Endometrial microvascular endothelial cells (primary cell): ENCODE results near the gene LAMA4. TPM values are rescaled to one million over a fixed set of nuclear protein-coding genes. Genes with fewer than 3 reads are reported as not detected.

Experiments used
- in situ Hi-C: cut with HindIII; loops from 2 replicates; pipeline ENCODE4 v1.10.0; 2017; ENCODE audit warnings: low sequenced_read_pairs, low pct_unique_long_range_greater_than_20kb; ENCODE audit errors: inconsistent ontology term
- total RNA-seq: library from RNA; depleted of rRNA; stranded (reverse); fragments of >200 nt; gene quantifications from one replicate; pipeline ENCODE4 v1.2.3, GENCODE V29; 2015; ENCODE audit errors: inconsistent ontology term

The LAMA4 gene
- total RNA-seq, 1 donor from 2014 or later: 221 TPM

DNA sequence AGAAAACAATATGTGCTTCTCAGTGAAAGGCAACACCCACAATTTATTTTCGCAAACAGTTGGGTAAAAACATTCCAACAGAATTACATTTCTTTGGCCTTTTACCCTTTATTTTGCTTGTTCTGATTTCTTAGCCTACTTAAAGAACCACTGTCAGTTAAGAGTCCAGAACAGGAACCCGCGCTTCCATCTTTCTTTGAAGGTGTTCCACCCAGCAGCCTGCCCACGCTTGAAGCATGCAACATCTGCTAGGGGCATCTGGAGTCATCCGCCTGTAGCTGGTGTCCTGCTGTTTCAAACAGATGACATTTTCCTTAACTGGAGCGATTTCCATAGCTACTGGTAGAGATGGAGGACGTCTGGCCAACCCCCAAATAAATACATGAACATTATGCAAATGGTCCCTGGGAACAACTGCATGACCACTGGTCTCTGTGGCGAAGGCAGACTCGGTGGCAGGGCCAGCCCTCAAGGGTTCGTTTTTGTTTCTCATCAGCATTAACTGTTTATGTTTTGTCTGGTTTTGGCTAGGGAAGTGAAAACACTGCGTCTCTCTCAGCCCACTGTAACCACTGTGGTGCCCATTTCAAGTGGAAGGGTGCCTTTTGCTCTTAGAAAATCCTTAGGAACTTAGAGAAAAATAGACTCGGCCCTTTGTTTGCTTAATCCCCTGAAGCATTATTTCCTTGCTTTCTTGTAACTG, 51.6 kb downstream of the LAMA4 start:
- in situ Hi-C loops: loop anchor here (5.0 kb wide), 1 partner anchor 55 kb away; no protein-coding TSS in a partner anchor

DNA sequence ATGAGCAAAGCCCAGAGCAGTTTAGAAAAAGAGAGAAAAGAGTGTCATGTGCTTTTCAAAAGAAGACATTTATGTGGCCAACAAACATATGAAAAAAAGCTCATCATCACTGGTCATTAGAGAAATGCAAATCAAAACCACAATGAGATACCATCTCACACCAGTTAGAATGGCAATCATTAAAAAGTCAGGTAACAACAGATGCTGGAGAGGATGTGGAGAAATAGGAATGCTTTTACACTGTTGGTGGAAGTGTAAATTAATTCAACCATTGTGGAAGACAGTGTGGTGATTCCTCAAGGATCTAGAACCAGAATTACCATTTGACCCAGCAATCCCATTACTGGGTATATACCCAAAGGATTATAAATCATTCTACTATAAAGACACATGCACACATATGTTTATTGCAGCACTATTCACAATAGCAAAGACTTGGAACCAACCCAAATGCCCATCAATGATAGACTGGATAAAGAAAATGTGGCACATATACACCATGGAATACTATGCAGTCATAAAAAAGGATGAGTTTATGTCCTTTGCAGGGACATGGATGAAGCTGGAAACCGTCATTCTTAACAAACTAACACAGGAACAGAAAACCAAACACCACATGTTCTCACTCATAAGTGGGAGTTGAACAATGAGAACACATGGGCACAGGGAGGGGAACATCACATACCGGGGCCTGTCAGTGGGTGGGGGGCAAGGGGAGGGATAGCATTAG, 54.0 kb downstream of the LAMA4 start:
- in situ Hi-C loops: loop anchor here (5.0 kb wide), 1 partner anchor 57 kb away; no protein-coding TSS in a partner anchor

GRCh38 chr6:112199001-112199403, 55.4 kb downstream of the LAMA4 start:
- in situ Hi-C loops: no loop called here

DNA sequence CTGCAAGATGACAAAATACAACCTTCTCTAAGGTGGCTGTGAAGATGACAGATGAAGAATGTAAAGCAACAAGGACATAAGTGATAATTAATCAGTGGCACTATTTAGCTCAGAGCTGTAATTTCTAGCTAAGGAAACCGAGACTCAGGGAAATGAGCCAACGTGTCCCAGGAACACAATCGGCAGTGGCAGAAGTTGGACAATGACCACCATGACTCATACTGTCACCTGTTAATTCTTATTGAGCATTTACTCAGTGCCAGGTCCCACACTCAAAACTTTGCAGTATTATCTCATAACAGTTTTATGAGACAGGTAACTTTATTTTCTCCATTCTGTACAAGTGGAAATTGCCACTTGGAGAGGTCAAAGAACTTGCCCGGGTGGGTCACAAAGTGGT, 55.8 kb downstream of the LAMA4 start:
- in situ Hi-C loops: no loop called here

DNA sequence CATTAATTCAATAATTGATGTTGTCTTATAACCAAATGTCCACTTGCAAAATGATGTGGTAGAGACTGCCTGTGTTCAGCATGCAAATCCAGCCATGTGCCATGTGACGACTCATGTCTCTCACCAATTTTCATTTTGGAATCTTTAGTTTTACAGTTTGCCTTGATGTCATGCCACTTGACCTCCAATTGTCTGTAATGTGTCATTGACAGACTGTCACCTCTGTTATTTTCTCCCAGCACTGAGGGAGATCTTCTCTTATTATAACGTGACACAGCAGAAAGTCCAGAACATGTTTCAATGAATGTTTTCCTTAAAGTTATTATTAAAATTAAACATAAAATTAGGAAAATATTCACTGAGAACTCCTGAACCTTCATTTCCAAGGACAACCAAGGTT, 56.7 kb downstream of the LAMA4 start:
- in situ Hi-C loops: no loop called here

DNA sequence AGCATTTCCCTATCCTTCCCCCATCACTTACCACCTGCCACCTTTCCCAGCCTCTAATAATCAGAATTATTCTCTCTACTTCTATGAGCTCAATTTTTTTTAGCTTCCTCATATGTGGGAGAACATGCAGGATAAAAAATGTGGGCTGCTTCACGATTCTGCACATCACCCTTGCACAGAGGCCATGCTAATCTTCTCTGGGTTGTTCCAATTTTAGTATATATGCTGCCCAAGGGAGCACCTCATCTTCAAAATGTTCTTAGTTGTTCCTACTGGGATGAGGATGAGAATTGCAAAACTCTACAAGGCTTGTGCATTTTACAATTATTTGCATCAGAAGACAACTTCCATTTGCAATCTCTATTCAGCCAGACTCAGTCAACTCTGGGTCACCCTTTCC, 58.1 kb downstream of the LAMA4 start:
- in situ Hi-C loops: no loop called here

DNA sequence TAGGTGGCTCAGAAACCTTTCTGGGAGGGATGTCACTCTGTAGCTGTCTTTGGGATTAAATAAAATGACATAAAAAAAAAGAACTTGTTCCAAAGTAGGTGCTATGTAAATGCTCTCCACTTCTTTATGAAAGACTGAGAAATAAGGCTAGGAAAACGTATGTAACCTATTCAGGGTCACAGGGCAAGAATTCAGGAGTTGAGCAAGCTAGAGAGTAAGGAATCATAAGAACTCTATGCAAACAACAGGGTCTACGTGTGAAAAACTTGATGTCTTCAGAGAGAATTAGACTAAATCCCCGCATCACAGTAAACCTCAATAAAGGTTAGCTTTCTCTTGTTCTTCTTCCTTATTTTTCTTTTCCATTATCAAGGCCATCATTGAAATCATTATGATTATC, 59.2 kb downstream of the LAMA4 start:
- in situ Hi-C loops: no loop called here

- in situ Hi-C loops: no loop called here
These were observed 59.9 kb downstream of the LAMA4 start for GRCh38 chr6:112194511-112194910.

DNA sequence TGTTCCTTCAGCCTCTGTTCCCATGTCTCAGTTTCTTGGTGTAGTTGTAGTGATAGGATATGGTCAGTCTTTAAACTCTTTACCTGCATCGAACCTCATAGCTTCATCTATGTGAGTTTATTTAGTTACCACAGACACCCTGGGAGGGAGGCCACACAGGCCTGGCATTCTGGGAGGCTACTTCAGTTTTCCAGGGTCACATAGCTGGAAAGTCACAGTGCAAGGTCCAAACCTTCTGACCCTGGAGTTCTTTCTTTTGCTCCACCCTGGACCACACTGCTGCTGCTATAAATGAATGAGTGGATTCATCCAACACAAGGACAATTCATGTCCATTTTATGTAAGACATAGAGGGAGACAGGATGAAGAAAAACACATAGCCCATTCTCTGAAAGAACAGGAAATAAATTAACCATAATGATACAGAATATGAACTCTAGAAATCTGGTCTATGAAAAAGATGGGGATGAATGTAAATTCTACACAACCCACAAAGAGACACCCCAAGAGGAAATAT, 60.8 kb downstream of the LAMA4 start:
- in situ Hi-C loops: no loop called here

GRCh38 chr6:112193117-112193516, 61.2 kb downstream of the LAMA4 start:
- in situ Hi-C loops: no loop called here

DNA sequence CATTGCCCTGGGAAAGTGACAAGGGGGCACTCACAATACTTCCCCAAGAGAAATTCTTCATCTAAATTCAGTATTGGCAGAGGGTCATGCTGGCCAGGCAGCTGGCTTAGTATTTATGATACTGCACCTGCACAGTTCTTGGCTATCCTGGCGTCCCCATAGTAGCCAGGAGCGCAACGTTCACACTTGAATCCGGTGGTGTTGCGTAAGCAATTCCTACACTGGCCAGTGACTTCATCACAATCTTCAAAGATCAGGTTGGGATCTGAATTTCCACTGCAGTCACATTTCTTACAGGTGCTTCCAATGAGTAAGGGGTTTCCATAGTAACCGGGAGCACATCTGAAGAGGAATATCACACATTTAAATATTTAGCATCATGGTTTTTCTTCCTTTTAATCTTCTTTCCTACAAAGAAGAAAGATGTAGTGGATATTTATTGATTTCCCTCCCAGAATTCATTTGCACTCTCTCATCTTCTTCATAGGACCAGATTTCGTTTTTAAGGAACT, 62.8 kb downstream of the LAMA4 start:
- in situ Hi-C loops: no loop called here

- in situ Hi-C loops: no loop called here
These were observed 64.2 kb downstream of the LAMA4 start for GRCh38 chr6:112190164-112190563.

DNA sequence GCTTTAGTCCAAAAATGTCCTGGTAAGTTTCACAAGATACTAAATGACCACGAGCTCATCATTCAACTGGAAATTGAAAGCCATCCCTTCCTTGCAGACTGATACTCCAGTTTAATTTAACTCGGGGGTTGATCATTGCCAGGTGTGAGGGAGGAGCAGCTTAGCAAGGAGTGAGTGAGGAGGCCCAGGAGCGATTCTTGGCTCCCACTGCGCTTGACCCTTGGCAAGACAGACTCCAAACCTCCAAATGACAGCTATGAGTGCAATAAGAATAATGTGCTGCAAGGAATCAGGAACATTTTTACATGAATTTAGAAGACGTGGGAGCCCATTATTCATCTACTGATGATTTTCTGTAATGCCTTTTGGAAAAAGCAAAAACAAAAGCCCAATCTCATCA, 64.9 kb downstream of the LAMA4 start:
- in situ Hi-C loops: no loop called here

DNA sequence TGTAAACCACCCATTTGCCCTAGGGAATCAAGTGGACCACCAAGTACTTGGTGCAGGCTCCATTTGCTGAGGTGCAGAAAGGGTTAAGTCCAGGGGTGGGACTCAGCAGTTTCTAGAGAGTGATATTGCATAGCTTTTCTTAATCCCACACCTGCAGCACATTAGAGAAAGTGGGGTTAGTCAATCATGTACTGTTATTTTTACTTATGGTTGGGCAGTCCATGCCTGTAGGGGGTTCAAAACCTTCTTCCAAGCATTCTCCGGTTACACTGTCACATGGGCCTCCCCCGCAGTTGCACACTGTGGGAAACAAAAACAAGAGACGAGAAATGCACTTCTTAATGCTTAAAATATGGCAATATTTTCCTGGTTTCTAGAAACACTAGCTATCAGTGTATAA, 65.5 kb downstream of the LAMA4 start:
- in situ Hi-C loops: no loop called here

DNA sequence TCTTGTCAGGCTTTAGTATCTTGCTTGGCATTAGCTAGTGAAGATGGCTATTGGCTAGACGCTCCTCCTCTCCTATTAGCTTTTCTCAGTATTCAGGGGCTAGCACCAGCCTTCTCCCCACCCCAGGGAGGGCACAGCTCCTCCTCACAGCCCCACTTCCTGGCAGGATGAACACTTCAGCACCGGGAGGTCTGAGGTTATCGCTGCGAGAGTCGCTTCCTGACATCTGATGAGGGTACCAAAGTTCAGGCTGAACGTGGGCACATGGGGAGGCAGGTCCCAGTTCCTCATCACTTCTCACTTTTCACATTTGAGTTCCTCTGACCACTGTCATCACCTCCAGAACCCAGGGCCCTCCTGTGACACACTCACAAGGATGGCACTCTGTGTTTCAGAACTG, 66.6 kb downstream of the LAMA4 start:
- in situ Hi-C loops: no loop called here

DNA sequence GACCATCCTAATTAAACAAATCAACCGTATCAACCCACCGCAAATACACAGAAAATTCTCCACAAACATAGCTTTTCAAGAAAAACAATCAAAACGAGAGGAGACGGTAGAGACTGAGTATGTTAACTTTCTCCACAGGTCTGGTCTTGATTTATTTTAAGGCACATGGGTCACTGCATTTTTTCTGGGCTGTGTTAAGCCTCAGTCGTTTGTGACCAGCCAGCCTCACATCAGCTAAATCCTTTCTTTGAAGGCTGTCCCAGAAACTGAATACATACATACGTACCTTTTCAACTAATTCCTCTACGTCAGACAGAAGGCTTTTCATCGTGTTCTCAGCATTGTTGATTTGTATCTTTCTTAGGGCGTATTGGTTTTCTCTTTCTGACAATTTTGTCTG, 69.4 kb downstream of the LAMA4 start:
- in situ Hi-C loops: no loop called here

DNA sequence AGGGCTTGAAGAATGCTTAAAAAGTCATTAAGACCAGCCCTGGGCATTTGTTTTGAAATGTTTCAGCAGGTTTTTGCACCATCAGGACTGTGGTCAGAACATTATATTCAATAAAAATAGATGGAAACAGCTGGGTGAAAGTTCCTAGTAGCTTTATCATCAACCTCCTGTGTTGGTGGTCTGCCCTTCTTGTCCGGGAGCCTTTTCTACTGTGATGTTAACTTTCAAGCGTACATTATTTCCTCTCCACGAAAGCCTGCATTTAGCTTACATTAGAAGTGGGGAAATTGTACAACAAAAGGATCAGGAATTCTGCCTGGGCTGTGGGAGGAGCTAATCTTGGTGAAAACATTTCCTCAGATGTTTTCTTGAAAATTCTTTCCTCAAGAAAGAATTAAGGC, 71.1 kb downstream of the LAMA4 start:
- in situ Hi-C loops: no loop called here

GRCh38 chr6:112181130-112181529, 73.2 kb downstream of the LAMA4 start:
- in situ Hi-C loops: no loop called here

GRCh38 chr6:112180095-112180820, 74.1 kb downstream of the LAMA4 start:
- in situ Hi-C loops: no loop called here
